Measurements from ENCODE around the gene CMC2. TPM values are rescaled to one million over a fixed set of nuclear protein-coding genes. Genes with fewer than 3 reads are reported as not detected.

CMC2 gene
- total and polyA plus RNA-seq, 9 of the 15 experiments (the other 6 are each of a cell fraction or from before 2014, with no cell fraction given) = 122 to 501 (median 172) TPM

DNA sequence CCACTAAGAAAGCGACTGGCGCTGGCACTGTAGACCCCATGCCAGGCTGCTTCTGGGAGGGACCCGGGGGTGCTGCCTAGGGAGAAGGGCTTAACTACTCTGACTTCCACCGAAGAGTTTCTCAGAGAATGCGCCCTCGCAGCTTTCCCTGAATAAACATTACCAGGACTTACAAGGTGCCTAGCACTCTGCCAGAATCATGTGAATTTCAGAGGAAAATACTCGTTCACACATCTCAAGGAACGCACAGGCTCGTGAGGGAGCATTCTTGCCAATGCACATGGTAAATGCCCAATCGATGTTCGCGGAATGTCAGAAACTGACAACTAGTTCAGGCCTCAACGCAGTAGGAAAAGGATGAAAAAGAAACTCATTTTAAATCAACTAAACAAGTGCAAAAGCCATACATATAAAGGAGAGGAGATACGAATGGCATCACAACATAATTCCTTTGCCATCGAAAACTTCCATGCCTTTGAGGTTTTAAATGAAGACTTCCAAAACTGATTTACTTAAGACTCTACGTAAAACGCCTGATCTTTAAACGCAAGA is 999 bp downstream of the CMC2 start:
- peaks cover 31% of the 10 kb centered on the region for H3K36me3 ChIP-seq (ENCODE audit: control insufficient read depth, insufficient read depth, low read length)
- no peaks in the 10 kb centered on the region for H3K9me3 ChIP-seq (replicated peaks; ENCODE audit: control insufficient read depth, insufficient read depth, low read depth, low read length)
- peaks cover 22% of the 10 kb centered on the region for H4K20me1 ChIP-seq (replicated peaks; ENCODE audit: control insufficient read depth, insufficient read depth, low read length)
- WGBS (ENCODE audit: insufficient coverage, low coverage, missing lambda C conversion rate) = 3% methylated on average over 18 of the region's 18 CpGs
- H3K27me3 ChIP-seq (ENCODE audit: control insufficient read depth in 2 of 2, insufficient read depth in 2 of 2, low read length in 2 of 2) = no peaks in the 10 kb centered on the region
- H3K27ac ChIP-seq (ENCODE audit: extremely low read depth, low read depth, low read length) = peak overlapping the region; percentile 100
- POLR2A ChIA-PET = interaction anchor here (1.5 kb wide), 1 partner anchor 12 kb away, joined by 8 read pairs; no protein-coding TSS in a partner anchor
- peaks cover 4% of the 10 kb centered on the region for H3K9me1 ChIP-seq (ENCODE audit: control insufficient read depth, insufficient read depth, low read length)
- intact Hi-C loops (cut with micrococcal nuclease) = loop anchor here (2.0 to 5.0 kb wide), 2 partner anchors 31 to 1083 kb away; no protein-coding TSS in a partner anchor
- H3K4me3 ChIP-seq = peak overlapping the region; percentile 82
- peaks cover 94% of the 10 kb centered on the region for H3K79me2 ChIP-seq (ENCODE audit: control insufficient read depth, insufficient read depth, low read length)
- peaks cover 21 to 30% of the 10 kb centered on the region in 2 experiments; a peak in 4 of 5 replicates for H3K4me1 ChIP-seq (replicated peaks in 1 of 2; ENCODE audit: control insufficient read depth in 2 of 2, insufficient read depth in 2 of 2, low read length in 2 of 2)
- DNase-seq (ENCODE audit: extremely low read depth in 1 of 4, low spot score in 3 of 4) (peak in 1 of 4 experiments; percentile 36), ATAC-seq (no peak), FAIRE-seq (no peak)
- peak overlapping the region; percentile 91 to 98 for H3K9ac ChIP-seq (ENCODE audit: insufficient read depth in 1 of 2, low read depth in 2 of 2, low read length in 2 of 2)
- in situ Hi-C loops (cut with MboI) = loop anchor here (25.0 kb wide), 1 partner anchor 732 kb away; no protein-coding TSS in a partner anchor
- CTCF ChIA-PET (ENCODE audit: low intra/inter-chr PET ratio) = no interaction called here
- peak overlapping the region; percentile 100 for H2AFZ ChIP-seq (ENCODE audit: low read depth, low read length)
- BruUV-seq (replicated peaks) = no TSS peak
- peak overlapping the region; percentile 97 for H3K4me2 ChIP-seq (ENCODE audit: insufficient read depth, low read length)
- TF ChIP-seq ZNF143 (CRISPR knock-in tag; IDR thresholded peaks at IDR 0.05) = peak; percentile 47; the same call in 1 of the 2 replicates
- 0 out of 4 replicates have a peak, but pooled peaks of 1 of the 2 experiments have one; percentile 51 for TF ChIP-seq ARNT (IDR thresholded peaks at IDR 0.05)
- TF ChIP-seq, protein P1, sequence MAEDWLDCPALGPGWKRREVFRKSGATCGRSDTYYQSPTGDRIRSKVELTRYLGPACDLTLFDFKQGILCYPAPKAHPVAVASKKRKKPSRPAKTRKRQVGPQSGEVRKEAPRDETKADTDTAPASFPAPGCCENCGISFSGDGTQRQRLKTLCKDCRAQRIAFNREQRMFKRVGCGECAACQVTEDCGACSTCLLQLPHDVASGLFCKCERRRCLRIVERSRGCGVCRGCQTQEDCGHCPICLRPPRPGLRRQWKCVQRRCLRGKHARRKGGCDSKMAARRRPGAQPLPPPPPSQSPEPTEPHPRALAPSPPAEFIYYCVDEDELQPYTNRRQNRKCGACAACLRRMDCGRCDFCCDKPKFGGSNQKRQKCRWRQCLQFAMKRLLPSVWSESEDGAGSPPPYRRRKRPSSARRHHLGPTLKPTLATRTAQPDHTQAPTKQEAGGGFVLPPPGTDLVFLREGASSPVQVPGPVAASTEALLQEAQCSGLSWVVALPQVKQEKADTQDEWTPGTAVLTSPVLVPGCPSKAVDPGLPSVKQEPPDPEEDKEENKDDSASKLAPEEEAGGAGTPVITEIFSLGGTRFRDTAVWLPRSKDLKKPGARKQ (CRISPR knock-in tag; IDR thresholded peaks at IDR 0.05) = no peak
- TF ChIP-seq NCOA6 (IDR thresholded peaks at IDR 0.05) = no peak
- no peak for TF ChIP-seq TEAD4 (IDR thresholded peaks at IDR 0.05; ENCODE audit: low read length)
- peak; percentile 47; the same call in 1 of the 2 replicates for TF ChIP-seq TEAD4 (CRISPR knock-in tag; IDR thresholded peaks at IDR 0.05; ENCODE audit: borderline replicate concordance)
- TF ChIP-seq STAG1 (CRISPR knock-in tag; IDR thresholded peaks at IDR 0.05; ENCODE audit: borderline replicate concordance) = no peak
- no peak for TF ChIP-seq WHSC1 (IDR thresholded peaks at IDR 0.05; ENCODE audit: low read length)
- TF ChIP-seq ZC3H8 (IDR thresholded peaks at IDR 0.05) = 0 out of 2 replicates have a peak, but pooled peaks have one; percentile 44
- TF ChIP-seq TAL1 (IDR thresholded peaks at IDR 0.05) = no peak
- TF ChIP-seq BHLHE40 (IDR thresholded peaks at IDR 0.05; ENCODE audit: low read length) = 0 out of 2 replicates have a peak, but pooled peaks have one; percentile 7
- 0 out of 2 replicates have a peak, but pooled peaks have one; percentile 33 for TF ChIP-seq ZNF512 (tag; IDR thresholded peaks at IDR 0.05)
- TF ChIP-seq, protein P2, sequence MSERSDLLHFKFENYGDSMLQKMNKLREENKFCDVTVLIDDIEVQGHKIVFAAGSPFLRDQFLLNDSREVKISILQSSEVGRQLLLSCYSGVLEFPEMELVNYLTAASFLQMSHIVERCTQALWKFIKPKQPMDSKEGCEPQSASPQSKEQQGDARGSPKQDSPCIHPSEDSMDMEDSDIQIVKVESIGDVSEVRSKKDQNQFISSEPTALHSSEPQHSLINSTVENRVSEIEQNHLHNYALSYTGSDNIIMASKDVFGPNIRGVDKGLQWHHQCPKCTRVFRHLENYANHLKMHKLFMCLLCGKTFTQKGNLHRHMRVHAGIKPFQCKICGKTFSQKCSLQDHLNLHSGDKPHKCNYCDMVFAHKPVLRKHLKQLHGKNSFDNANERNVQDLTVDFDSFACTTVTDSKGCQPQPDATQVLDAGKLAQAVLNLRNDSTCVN (CRISPR knock-in tag; IDR thresholded peaks at IDR 0.05) = no peak
- TF ChIP-seq HSF4 (CRISPR knock-in tag; IDR thresholded peaks at IDR 0.05; ENCODE audit: borderline replicate concordance) = no peak
- TF ChIP-seq CHD1 (IDR thresholded peaks at IDR 0.05; ENCODE audit: low read length) = peak; percentile 68
- 0 out of 4 replicates have a peak, but pooled peaks of 1 of the 2 experiments have one; percentile 48 for TF ChIP-seq TEAD1 (CRISPR knock-in tag; IDR thresholded peaks at IDR 0.05)
- TF ChIP-seq MLLT1 (IDR thresholded peaks at IDR 0.05) = 0 out of 4 replicates have a peak, but pooled peaks of 1 of the 2 experiments have one; percentile 18
